K562 (cell line): ENCODE data around the gene CTTNBP2. TPM values are rescaled to one million over a fixed set of nuclear protein-coding genes. Genes with fewer than 3 reads are reported as not detected.

Source experiments
- CEBPB ChIP-seq: fragments of 450-650 bp; IDR thresholded peaks from 2 replicates; pipeline ENCODE4 v1.6.1; 2016; ENCODE audit warnings: missing genetic modification characterization, missing compliant biosample characterization
- CEBPG ChIP-seq, 3 experiments: fragments of 200-800 bp in 1 of 3; sonication (Bioruptor generic) in 1 of 3; sonication (generic) in 1 of 3; formaldehyde crosslinking in 1 of 3; IDR thresholded peaks in 2 of 3; conservative IDR thresholded peaks in 1 of 3; 2 replicates each; pipeline versions ENCODE4 v1.6.1 to v1.8.0; 2016 to 2022; ENCODE audit warnings: missing compliant biosample characterization in 2 of 3, missing genetic modification characterization in 2 of 3, mild to moderate bottlenecking in 1 of 3, missing genetic modification reagents in 1 of 3
- HIVEP1 ChIP-seq: fragments of 250-450 bp; sonication (Bioruptor Pico); IDR thresholded peaks from 2 replicates; pipeline ENCODE4 v1.4.0; 2020; ENCODE audit warnings: mild to moderate bottlenecking
- RAD21 ChIP-seq, 2 experiments: fragments of 250-450 bp in 1 of 2; fragments of 450-650 bp in 1 of 2; sonication (Bioruptor Pico) in 1 of 2; formaldehyde crosslinking in 1 of 2; IDR thresholded peaks in 1 of 2; conservative IDR thresholded peaks in 1 of 2; 2 replicates each; pipeline versions ENCODE4 v1.4.0 to v1.8.0; 2020 to 2022; ENCODE audit warnings: mild to moderate bottlenecking in 2 of 2, moderate library complexity in 1 of 2
- SMAD4 ChIP-seq: fragments of 250-450 bp; sonication (Bioruptor Pico); conservative IDR thresholded peaks from 2 replicates; pipeline ENCODE4 v1.8.0; 2021; ENCODE audit warnings: inconsistent platforms, mild to moderate bottlenecking, moderate library complexity
- THAP12 ChIP-seq: fragments of 250-450 bp; sonication (Bioruptor Pico); IDR thresholded peaks from 2 replicates; pipeline ENCODE4 v1.9.0; 2021; ENCODE audit warnings: mild to moderate bottlenecking, inconsistent platforms
- THRAP3 ChIP-seq: fragments of 450-650 bp; IDR thresholded peaks from 2 replicates; pipeline ENCODE4 v1.6.1; 2016; ENCODE audit warnings: mild to moderate bottlenecking, inconsistent platforms, borderline replicate concordance
- ZNF175 ChIP-seq: fragments of 200-800 bp; sonication (Bioruptor generic); IDR thresholded peaks from 2 replicates; pipeline ENCODE4 v1.6.1; 2016; ENCODE audit warnings: low read depth, mild to moderate bottlenecking, missing genetic modification characterization, missing compliant biosample characterization
- ZNF449 ChIP-seq: fragments of 250-450 bp; sonication (Bioruptor Pico); IDR thresholded peaks from 2 replicates; pipeline ENCODE4 v1.8.0; 2022; ENCODE audit warnings: moderate library complexity, mild to moderate bottlenecking, inconsistent platforms
- polyA plus RNA-seq, 8 experiments: library from polyadenylated mRNA; depleted of rRNA in 4 of 8; stranded (reverse) in 5 of 8; unstranded in 3 of 8; fragments of >200 nt; fragmentation: Nextera tagmentation in 2 of 8; fragmentation: Illumina TruSeq in 1 of 8; extraction: Ambion mirVana in 2 of 8; extraction: Trizol in 1 of 8; gene quantifications; 2 replicates each; pipeline versions ENCODE4 v1.2.1 to v1.2.3, GENCODE V29; 2011 to 2014; ENCODE audit warnings: inconsistent platforms in 1 of 8, missing spikeins in 1 of 8
- total RNA-seq, 7 experiments: library from RNA; depleted of rRNA in 6 of 7; stranded (reverse); fragments of >200 nt in 6 of 7; fragmentation: Illumina TruSeq in 2 of 7; extraction: Trizol in 2 of 7; gene quantifications; 2 replicates each; pipeline versions ENCODE4 v1.2.1 to v1.2.3, GENCODE V29; 2011 to 2021; ENCODE audit warnings: low replicate concordance in 1 of 7
- TF ChIP-seq, protein P1 (sequence below): fragments of 450-650 bp; formaldehyde crosslinking; IDR thresholded peaks from 2 replicates; pipeline ENCODE4 v1.4.0; 2022; ENCODE audit warnings: mild to moderate bottlenecking, moderate library complexity
- TF ChIP-seq, protein P2 (sequence below): sonication (generic); formaldehyde crosslinking; IDR thresholded peaks from 2 replicates; pipeline ENCODE4 v1.8.0; 2022; ENCODE audit warnings: missing genetic modification reagents, mild to moderate bottlenecking, borderline replicate concordance
- TF ChIP-seq, protein P3 (sequence below): fragments of 450-650 bp; IDR thresholded peaks from 2 replicates; pipeline ENCODE4 v1.6.1; 2017; ENCODE audit warnings: mild to moderate bottlenecking, moderate library complexity

The CTTNBP2 gene
- total and polyA plus RNA-seq, 9 of the 15 experiments (the other 6 are each of a cell fraction or from before 2014, with no cell fraction given): 0.05 TPM; not detected in 8

DNA sequence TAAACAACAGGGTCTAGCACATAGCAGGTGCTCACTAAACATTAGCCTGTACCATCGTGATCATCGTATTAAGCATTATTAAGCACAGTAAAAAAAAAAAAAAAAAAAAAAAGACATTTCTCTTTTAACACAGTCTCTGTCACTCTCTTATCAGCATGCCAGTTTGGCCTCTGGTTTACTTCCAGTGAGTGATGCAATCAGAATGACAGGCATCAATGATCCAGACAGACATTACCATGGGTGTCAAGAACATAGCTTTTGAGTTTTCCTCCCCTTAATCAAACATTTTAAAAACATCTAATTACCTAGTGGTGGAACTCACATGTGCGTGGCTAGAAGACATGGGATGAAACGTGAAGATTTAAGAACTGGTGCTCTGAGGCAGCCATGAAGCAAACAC, 115.8 kb downstream of the CTTNBP2 start (continued):
- TF ChIP-seq, protein P1, sequence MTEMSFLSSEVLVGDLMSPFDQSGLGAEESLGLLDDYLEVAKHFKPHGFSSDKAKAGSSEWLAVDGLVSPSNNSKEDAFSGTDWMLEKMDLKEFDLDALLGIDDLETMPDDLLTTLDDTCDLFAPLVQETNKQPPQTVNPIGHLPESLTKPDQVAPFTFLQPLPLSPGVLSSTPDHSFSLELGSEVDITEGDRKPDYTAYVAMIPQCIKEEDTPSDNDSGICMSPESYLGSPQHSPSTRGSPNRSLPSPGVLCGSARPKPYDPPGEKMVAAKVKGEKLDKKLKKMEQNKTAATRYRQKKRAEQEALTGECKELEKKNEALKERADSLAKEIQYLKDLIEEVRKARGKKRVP: peak; percentile 91
- 0 out of 2 replicates have a peak, but pooled peaks have one; percentile 16 for TF ChIP-seq SMAD4 (CRISPR knock-in tag)
- TF ChIP-seq, protein P2, sequence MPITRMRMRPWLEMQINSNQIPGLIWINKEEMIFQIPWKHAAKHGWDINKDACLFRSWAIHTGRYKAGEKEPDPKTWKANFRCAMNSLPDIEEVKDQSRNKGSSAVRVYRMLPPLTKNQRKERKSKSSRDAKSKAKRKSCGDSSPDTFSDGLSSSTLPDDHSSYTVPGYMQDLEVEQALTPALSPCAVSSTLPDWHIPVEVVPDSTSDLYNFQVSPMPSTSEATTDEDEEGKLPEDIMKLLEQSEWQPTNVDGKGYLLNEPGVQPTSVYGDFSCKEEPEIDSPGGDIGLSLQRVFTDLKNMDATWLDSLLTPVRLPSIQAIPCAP (CRISPR knock-in tag): no peak
- TF ChIP-seq HIVEP1 (CRISPR knock-in tag): 0 out of 2 replicates have a peak, but pooled peaks have one; percentile 18
- peak; percentile 67 for TF ChIP-seq CEBPB (tag)
- 0 out of 2 replicates have a peak, but pooled peaks have one; percentile 24 for TF ChIP-seq ZNF449 (CRISPR knock-in tag)
- TF ChIP-seq RAD21 (CRISPR knock-in tag; conservative IDR thresholded peaks at IDR 0.05 in 1 of 2, IDR thresholded peaks at IDR 0.05 in 1 of 2): peak in 1 of 2 experiments; percentile 24; a peak in 1 of 4 replicates
- no peak for TF ChIP-seq THRAP3
- TF ChIP-seq ZNF175 (CRISPR knock-in tag): peak; percentile 77; the same call in 1 of the 2 replicates
- TF ChIP-seq THAP12: no peak
- TF ChIP-seq, protein P3, sequence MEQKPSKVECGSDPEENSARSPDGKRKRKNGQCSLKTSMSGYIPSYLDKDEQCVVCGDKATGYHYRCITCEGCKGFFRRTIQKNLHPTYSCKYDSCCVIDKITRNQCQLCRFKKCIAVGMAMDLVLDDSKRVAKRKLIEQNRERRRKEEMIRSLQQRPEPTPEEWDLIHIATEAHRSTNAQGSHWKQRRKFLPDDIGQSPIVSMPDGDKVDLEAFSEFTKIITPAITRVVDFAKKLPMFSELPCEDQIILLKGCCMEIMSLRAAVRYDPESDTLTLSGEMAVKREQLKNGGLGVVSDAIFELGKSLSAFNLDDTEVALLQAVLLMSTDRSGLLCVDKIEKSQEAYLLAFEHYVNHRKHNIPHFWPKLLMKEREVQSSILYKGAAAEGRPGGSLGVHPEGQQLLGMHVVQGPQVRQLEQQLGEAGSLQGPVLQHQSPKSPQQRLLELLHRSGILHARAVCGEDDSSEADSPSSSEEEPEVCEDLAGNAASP: no peak
- TF ChIP-seq CEBPG (CRISPR knock-in tag; IDR thresholded peaks at IDR 0.05): peak; percentile 84
- TF ChIP-seq CEBPG (tag; conservative IDR thresholded peaks at IDR 0.05 in 1 of 2, IDR thresholded peaks at IDR 0.05 in 1 of 2): peak; percentile 91 to 94
